Upper lobe of left lung (tissue), 6 donors: ENCODE results near the gene SLC25A29. TPM values are rescaled to one million over a fixed set of nuclear protein-coding genes. Genes with fewer than 3 reads are reported as not detected.
A peak's percentile ranks its signal among the peaks of the same experiment; 100 is the strongest.

ENCODE experiments used
- ATAC-seq, 2 donors: fragments of 200-7000 bp; cut with Tn5 transposase; one replicate each; pipeline ENCODE4 v1.9.1; 2022; ENCODE audit warnings: mild to moderate bottlenecking in 2 of 2, moderate library complexity in 2 of 2; ENCODE audit not compliant: low FRiP score in 2 of 2
- DNase-seq, 2 donors: peaks; one replicate each; pipeline ENCODE4 v3.0.0-alpha.2; 2019 to 2020
- H3K27ac ChIP-seq, 4 donors: fragments of 200-600 bp; sonication (generic); one replicate each; pipeline ENCODE4 v1.5.1; 2016 to 2019
- H3K27me3 ChIP-seq, 4 donors: fragments of 200-600 bp; sonication (generic); one replicate each; pipeline ENCODE4 v1.5.1; 2017 to 2019
- H3K36me3 ChIP-seq, 4 donors: fragments of 200-600 bp; sonication (generic); one replicate each; pipeline ENCODE4 v1.5.1; 2016 to 2019
- H3K4me1 ChIP-seq, 4 donors: fragments of 200-600 bp; sonication (generic); one replicate each; pipeline ENCODE4 v1.5.1; 2018 to 2019
- H3K4me3 ChIP-seq, 4 donors: fragments of 200-600 bp; sonication (generic); one replicate each; pipeline ENCODE4 v1.5.1; 2017 to 2019; ENCODE audit warnings: mild to moderate bottlenecking in 2 of 4, moderate library complexity in 1 of 4
- H3K9me3 ChIP-seq, 4 donors: fragments of 200-600 bp; sonication (generic); one replicate each; pipeline ENCODE4 v1.5.1; 2018 to 2019
- EP300 ChIP-seq, 4 donors: sonication (generic); formaldehyde crosslinking; IDR thresholded peaks; one replicate each; pipeline ENCODE4 v1.5.1; 2017; ENCODE audit warnings: antibody characterized with exemption in 4 of 4, control low read depth in 2 of 4
- POLR2A ChIP-seq, 4 donors: fragments of 450-650 bp; IDR thresholded peaks; one replicate each; pipeline ENCODE4 v1.5.1; 2016 to 2017; ENCODE audit warnings: antibody characterized with exemption in 4 of 4, mild to moderate bottlenecking in 2 of 4
- POLR2AphosphoS5 ChIP-seq, 2 donors: sonication (generic); formaldehyde crosslinking; IDR thresholded peaks; one replicate each; pipeline ENCODE4 v1.5.1; 2017; ENCODE audit warnings: antibody characterized with exemption in 2 of 2
- WGBS, 2 donors: methylation state at CpG; one replicate each; pipeline ENCODE4 v1.1.5; 2017 to 2018; 5-methylcytosine and 5-hydroxymethylcytosine counted together
- total RNA-seq, 6 donors: library from RNA; depleted of rRNA in 4 of 6; stranded (reverse); fragments of >200 nt in 4 of 6; gene quantifications; one replicate each; pipeline versions ENCODE4 v1.1.0 to v1.2.1, GENCODE V29; 2016 to 2021
- TF ChIP-seq, protein P1 (sequence below), 6 experiments: fragments of 450-650 bp in 4 of 6; fragments of 200-600 bp in 2 of 6; sonication (generic) in 2 of 6; IDR thresholded peaks; one replicate each; pipeline ENCODE4 v1.5.1; 2016 to 2019; ENCODE audit warnings: antibody characterized with exemption in 6 of 6
- donor health status: DM: no; HTN: no; CAD: no; lungs with moderate emphysema.
- donor health status: DM: no; HTN: yes; CAD: no; lungs with severe emphysema.

Gene SLC25A29
- total RNA-seq, 6 donors from 2014 or later: 81.5 to 275 (median 96.6) TPM

DNA sequence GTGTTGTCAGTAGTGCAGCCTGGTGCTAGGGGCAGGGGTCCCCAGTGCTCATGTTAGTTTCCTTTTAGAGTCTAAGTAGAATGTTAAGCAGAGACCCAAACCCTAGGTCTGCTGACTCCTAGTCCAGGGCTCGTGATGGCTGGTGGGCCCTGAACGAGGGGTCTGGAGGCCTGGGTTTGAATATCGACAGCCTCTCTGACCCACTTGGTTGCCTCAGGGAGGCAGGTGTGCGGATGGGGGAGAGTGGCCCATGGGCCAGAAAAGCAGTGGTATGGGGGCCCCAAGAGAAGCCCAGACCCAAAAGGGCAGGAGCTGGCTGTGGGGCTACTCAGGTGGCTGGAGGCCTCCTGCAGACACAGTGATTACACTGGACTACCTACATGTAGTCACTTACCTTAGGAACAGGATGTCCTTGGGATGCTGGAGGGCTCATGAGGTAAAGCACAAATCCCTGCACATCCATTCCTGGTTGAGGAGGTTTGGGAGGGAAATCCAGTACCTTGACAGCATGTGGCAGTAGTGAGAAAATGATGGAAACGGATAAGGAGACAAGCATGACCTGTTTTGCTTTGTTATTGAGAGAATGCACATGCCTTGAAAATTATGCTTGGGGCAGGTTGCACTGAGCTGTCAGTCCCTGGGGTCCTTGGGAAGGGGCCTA, 1.7 kb upstream of the SLC25A29 start:
- DNase-seq: no peak
- peak overlapping the region; percentile 81 to 94 (median 86) for H3K27ac ChIP-seq
- peaks cover 49 to 79% (median 61%) of the 10 kb centered on the region in 4 donors for H3K4me1 ChIP-seq
- H3K27me3 ChIP-seq: no peaks in the 10 kb centered on the region
- H3K36me3 ChIP-seq: no peaks in the 10 kb centered on the region
- no peak for ATAC-seq
- WGBS, 2 donors: 83 to 85% methylated on average over 5 of the region's 5 CpGs
- TF ChIP-seq POLR2AphosphoS5 (IDR thresholded peaks at IDR 0.05): no peak
- TF ChIP-seq, protein P1, sequence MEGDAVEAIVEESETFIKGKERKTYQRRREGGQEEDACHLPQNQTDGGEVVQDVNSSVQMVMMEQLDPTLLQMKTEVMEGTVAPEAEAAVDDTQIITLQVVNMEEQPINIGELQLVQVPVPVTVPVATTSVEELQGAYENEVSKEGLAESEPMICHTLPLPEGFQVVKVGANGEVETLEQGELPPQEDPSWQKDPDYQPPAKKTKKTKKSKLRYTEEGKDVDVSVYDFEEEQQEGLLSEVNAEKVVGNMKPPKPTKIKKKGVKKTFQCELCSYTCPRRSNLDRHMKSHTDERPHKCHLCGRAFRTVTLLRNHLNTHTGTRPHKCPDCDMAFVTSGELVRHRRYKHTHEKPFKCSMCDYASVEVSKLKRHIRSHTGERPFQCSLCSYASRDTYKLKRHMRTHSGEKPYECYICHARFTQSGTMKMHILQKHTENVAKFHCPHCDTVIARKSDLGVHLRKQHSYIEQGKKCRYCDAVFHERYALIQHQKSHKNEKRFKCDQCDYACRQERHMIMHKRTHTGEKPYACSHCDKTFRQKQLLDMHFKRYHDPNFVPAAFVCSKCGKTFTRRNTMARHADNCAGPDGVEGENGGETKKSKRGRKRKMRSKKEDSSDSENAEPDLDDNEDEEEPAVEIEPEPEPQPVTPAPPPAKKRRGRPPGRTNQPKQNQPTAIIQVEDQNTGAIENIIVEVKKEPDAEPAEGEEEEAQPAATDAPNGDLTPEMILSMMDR (IDR thresholded peaks at IDR 0.05): no peak
- no peak for TF ChIP-seq POLR2A (IDR thresholded peaks at IDR 0.05)
- TF ChIP-seq EP300 (IDR thresholded peaks at IDR 0.05): no peak
- H3K9me3 ChIP-seq: no peaks in the 10 kb centered on the region
- H3K4me3 ChIP-seq: peak overlapping the region in 3 of 4 donors; percentile 74 to 99 (median 96)

DNA sequence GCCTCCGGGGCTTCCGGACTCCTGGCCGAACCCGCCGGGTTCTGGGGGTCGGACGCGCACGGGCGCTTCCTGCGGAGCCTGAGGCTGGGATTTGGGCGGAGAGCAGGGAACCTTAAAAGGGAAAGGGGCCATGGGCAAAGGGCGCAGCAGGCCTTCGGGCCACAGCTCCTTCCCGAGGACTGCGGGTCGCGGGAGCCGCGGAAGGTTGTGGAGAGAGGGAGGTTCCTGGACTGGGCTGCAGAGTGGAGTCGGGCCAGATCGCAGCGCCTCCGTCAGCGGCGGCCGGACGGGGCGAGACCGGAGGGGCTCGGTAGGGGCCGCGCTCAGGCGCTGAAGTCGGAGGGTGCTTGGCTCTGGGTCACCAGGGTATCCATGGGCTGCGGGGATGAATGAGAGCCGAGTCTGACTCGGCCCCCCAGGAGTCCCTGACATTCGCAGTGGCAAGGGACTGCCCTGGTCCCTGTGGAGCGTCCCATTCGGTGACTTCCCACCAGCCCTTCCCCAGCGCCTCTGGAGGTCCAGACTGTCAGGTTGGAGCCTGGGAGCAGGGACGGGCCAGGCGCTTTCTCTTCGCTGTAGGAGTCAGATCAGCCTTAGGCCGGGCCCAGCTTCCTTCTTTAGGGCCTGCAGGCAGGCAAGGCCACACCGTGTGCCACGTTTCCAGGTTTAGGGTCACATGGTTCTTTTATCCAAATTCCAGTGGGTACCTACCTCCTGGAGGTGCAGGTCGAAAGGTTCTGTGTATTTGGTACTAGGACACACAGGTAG, 938 bp upstream of the SLC25A29 start:
- peak overlapping the region; percentile 58 to 99 (median 85) for H3K4me3 ChIP-seq
- H3K9me3 ChIP-seq: no peaks in the 10 kb centered on the region
- peaks cover 47 to 77% (median 60%) of the 10 kb centered on the region in 4 donors for H3K4me1 ChIP-seq
- TF ChIP-seq, protein P1 (IDR thresholded peaks at IDR 0.05): no peak
- TF ChIP-seq POLR2AphosphoS5 (IDR thresholded peaks at IDR 0.05): no peak
- TF ChIP-seq EP300 (IDR thresholded peaks at IDR 0.05): no peak
- no peak for TF ChIP-seq POLR2A (IDR thresholded peaks at IDR 0.05)
- ATAC-seq (peak; percentile 24 to 50), DNase-seq (peak in 1 of 2 donors; percentile 45)
- H3K27me3 ChIP-seq: no peaks in the 10 kb centered on the region
- H3K36me3 ChIP-seq: no peaks in the 10 kb centered on the region
- 4 to 8% methylated on average over 38 to 47 of the region's 49 CpGs for WGBS, 2 donors
- H3K27ac ChIP-seq: peak overlapping the region; percentile 81 to 94 (median 86)

DNA sequence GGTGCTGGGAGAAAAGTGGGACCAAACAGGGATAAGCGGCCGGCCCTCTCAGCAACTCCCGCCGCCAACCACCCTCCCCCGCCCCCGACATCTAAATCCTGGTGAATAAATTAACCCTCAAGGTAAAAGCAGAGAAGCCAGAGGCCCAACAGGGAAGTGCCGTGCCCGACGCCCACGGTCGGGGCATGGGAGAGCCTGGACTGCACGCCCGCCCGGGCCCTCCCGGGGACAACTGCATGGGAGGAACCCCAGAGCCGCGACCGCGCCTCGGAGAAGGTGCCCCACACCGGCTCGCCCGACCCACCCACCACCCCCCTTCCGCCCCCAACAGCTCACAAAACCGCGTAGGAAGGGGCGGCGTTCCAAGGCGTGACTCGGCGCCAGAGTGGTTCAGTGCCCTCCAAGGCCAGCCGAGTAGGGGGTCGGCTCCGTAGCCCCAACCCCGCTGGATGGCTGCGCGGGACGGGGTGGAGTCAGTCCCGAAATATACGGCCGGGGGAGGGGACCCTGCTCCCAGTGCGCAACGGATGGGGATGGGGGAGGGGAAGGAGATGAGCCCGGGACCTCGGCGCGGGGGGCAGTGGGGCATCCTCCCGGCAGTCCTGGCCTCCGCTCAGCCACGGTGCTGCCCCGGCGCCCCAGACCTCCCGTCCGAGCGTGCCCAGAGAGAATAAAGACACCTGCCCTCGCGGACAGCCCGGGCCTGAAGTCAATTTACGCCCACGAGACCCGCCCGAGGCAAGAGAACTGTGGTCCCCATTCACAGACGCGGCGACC, 732 bp downstream of the SLC25A29 start:
- Histone ChIP-seq H3K9me3 (no peaks in the 10 kb centered on the region), H3K4me1 (peaks cover 47 to 72% (median 59%) of the 10 kb centered on the region in 4 donors), H3K27ac (peak overlapping the region; percentile 81 to 94 (median 86)), H3K36me3 (no peaks in the 10 kb centered on the region), H3K27me3 (no peaks in the 10 kb centered on the region), H3K4me3 (peak overlapping the region; percentile 74 to 99 (median 90))
- 1% methylated on average over 26 to 35 of the region's 65 CpGs for WGBS, 2 donors
- ATAC-seq: peak in 1 of 2 donors; percentile 12
- no peak for TF ChIP-seq POLR2A (IDR thresholded peaks at IDR 0.05)
- TF ChIP-seq, protein P1 (IDR thresholded peaks at IDR 0.05): no peak
- TF ChIP-seq EP300 (IDR thresholded peaks at IDR 0.05): no peak
- TF ChIP-seq POLR2AphosphoS5 (IDR thresholded peaks at IDR 0.05): no peak
- peak; percentile 59 to 90 for DNase-seq

DNA sequence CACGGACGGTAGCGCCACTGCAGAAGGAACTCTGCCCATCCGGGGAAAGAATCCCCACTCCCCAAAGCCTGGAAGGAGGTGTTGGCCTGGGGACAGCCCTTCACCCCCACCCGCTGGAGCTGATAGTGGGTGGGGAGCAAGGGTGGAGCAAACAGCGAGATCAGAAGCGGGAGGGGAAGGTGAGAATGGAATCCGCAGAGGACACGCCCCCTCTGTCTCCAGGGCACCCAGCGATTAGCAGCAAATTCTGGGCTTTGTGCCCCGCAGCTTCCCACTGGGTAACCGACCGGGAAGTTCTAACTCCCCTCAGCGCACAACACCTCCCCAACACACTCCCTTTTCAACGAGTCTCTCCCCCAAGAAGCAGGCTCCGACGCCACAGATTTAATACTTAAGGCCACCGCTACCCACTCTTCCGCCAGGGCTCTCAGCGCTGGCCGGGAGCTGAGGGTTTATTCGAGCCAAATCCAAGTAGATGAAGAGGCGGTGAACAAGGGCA, 1.4 kb downstream of the SLC25A29 start:
- WGBS, 2 donors: 4 to 8% methylated on average over 21 of the region's 23 CpGs
- peak in 1 of 2 donors; percentile 79 for DNase-seq
- peak overlapping the region; percentile 74 to 99 (median 90) for H3K4me3 ChIP-seq
- peak overlapping the region; percentile 81 to 94 (median 86) for H3K27ac ChIP-seq
- H3K27me3 ChIP-seq: no peaks in the 10 kb centered on the region
- H3K36me3 ChIP-seq: no peaks in the 10 kb centered on the region
- TF ChIP-seq EP300 (IDR thresholded peaks at IDR 0.05): no peak
- TF ChIP-seq, protein P1 (IDR thresholded peaks at IDR 0.05): peak in 1 of 6 experiments; percentile 4
- peak in 1 of 4 donors; percentile 41 for TF ChIP-seq POLR2A (IDR thresholded peaks at IDR 0.05)
- no peaks in the 10 kb centered on the region for H3K9me3 ChIP-seq
- peak; percentile 1 to 19 for ATAC-seq
- H3K4me1 ChIP-seq: peaks cover 40 to 71% (median 56%) of the 10 kb centered on the region in 4 donors
